Left renal pelvis (tissue), 4 donors: ENCODE data around the gene TNK2. TPM values are rescaled to one million over a fixed set of nuclear protein-coding genes. Genes with fewer than 3 reads are reported as not detected.

Source experiments
- DNase-seq, 4 donors: peaks; one replicate each; pipeline ENCODE4 v3.0.0-alpha.2; 2013; ENCODE audit warnings: low read depth in 4 of 4, low spot score in 3 of 4
- polyA plus RNA-seq, 4 donors: library from polyadenylated mRNA; unstranded; fragments of 120-200 nt; gene quantifications; one replicate each; pipeline ENCODE4 v1.2.1, GENCODE V29; 2013; ENCODE audit not compliant: insufficient read length in 4 of 4

TNK2 gene
- polyA plus RNA-seq, 4 donors: 21.6 to 42.0 (median 31.6) TPM

GRCh38 chr3:195886181-195887141 is 21.9 kb downstream of the TNK2 start:
- DNase-seq: no peak

- DNase-seq: no peak
Observed at GRCh38 chr3:195885036-195885891, 23.1 kb downstream of the TNK2 start.

- no peak for DNase-seq
Observed at GRCh38 chr3:195884691-195885035, 23.7 kb downstream of the TNK2 start.

GRCh38 chr3:195883801-195884200 is 24.6 kb downstream of the TNK2 start:
- no peak for DNase-seq

- DNase-seq: no peak
Observed at GRCh38 chr3:195883160-195883559, 25.2 kb downstream of the TNK2 start.

- no peak for DNase-seq
Observed at GRCh38 chr3:195882002-195882441, 26.3 kb downstream of the TNK2 start.

GRCh38 chr3:195881276-195881988 is 26.9 kb downstream of the TNK2 start:
- DNase-seq: no peak

GRCh38 chr3:195880037-195880431 is 28.3 kb downstream of the TNK2 start:
- no peak for DNase-seq

- DNase-seq: no peak
Observed at GRCh38 chr3:195879416-195880036, 28.8 kb downstream of the TNK2 start.

GRCh38 chr3:195878424-195879274 is 29.7 kb downstream of the TNK2 start:
- DNase-seq: no peak

GRCh38 chr3:195877767-195878423 is 30.5 kb downstream of the TNK2 start:
- no peak for DNase-seq

- DNase-seq: no peak
Observed at GRCh38 chr3:195877136-195877715, 31.1 kb downstream of the TNK2 start.

- DNase-seq: no peak
Observed at GRCh38 chr3:195876297-195877064, 31.9 kb downstream of the TNK2 start.

GRCh38 chr3:195875482-195876236 is 32.7 kb downstream of the TNK2 start:
- no peak for DNase-seq

GRCh38 chr3:195873971-195874370 is 34.4 kb downstream of the TNK2 start:
- DNase-seq: no peak

- DNase-seq: no peak
Observed at GRCh38 chr3:195873281-195873887, 35.0 kb downstream of the TNK2 start.

- no peak for DNase-seq
Observed at GRCh38 chr3:195872800-195873199, 35.6 kb downstream of the TNK2 start.
